CD4-positive, alpha-beta T cell treated with Interferon alpha-2 for 1 hour (primary cell): ENCODE measurements around the gene AGAP5.
A peak's percentile ranks its signal among the peaks of the same experiment; 100 is the strongest.

ENCODE experiments used
- DNase-seq, 2 donors: peaks; one replicate each; pipeline ENCODE4 v3.0.0-alpha.2; 2020 to 2022

The AGAP5 gene

GRCh38 chr10:73625004-73625883 lies 72.7 kb downstream of the AGAP5 start:
- DNase-seq: peak in 1 of 2 donors; percentile 27
